Loucy (cell line): ENCODE measurements around the gene ZMIZ2.

ENCODE experiments used
- EZH2phosphoT487 ChIP-seq: fragments of 200-600 bp; IDR thresholded peaks from 2 replicates; pipeline ENCODE4 v1.6.1; 2018; ENCODE audit warnings: antibody characterized with exemption, mild to moderate bottlenecking, moderate library complexity, borderline replicate concordance
- TF ChIP-seq, protein P1 (sequence below): fragments of 200-600 bp; sonication (generic); conservative IDR thresholded peaks from 2 replicates; pipeline ENCODE4 v1.5.1; 2014; ENCODE audit warnings: mild to moderate bottlenecking, antibody characterized with exemption, low read length

GRCh38 chr7:44794331-44794730 is 45.7 kb downstream of the ZMIZ2 start:
- TF ChIP-seq, protein P1, sequence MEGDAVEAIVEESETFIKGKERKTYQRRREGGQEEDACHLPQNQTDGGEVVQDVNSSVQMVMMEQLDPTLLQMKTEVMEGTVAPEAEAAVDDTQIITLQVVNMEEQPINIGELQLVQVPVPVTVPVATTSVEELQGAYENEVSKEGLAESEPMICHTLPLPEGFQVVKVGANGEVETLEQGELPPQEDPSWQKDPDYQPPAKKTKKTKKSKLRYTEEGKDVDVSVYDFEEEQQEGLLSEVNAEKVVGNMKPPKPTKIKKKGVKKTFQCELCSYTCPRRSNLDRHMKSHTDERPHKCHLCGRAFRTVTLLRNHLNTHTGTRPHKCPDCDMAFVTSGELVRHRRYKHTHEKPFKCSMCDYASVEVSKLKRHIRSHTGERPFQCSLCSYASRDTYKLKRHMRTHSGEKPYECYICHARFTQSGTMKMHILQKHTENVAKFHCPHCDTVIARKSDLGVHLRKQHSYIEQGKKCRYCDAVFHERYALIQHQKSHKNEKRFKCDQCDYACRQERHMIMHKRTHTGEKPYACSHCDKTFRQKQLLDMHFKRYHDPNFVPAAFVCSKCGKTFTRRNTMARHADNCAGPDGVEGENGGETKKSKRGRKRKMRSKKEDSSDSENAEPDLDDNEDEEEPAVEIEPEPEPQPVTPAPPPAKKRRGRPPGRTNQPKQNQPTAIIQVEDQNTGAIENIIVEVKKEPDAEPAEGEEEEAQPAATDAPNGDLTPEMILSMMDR = no peak
- no peak for TF ChIP-seq EZH2phosphoT487
